Endothelial cell of hepatic sinusoid (primary cell): ENCODE results near the gene SLC36A2.
"Not testable (repeated sequence)": the region's sequence is repeated elsewhere in the genome, so short reads cannot be mapped to it uniquely, and the experiment has no call there.

ENCODE experiments used
- in situ Hi-C: cut with HindIII; loops from 2 replicates; pipeline ENCODE4 v1.10.0; 2017; ENCODE audit warnings: low sequenced_read_pairs

SLC36A2 gene

DNA sequence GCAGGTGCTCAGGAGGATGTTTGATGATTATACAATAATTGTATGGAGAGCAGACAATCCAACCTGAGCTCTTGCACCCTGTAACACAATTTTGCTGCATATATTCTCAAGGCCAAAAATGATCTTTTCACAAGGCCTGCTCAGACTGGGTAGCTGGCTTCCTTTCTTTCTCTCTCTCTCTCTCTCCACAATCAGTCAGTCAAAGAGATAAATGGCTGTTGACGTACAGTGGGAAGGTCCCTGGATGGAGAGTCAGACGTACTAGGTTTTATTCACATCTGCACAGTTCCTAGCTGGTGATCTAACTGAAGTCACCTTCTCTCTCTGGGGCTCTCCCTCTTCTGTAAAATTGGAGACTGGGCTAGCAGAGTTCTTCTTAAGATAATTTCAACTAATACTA, 19.8 kb downstream of the SLC36A2 start:
- in situ Hi-C loops: no loop called here

DNA sequence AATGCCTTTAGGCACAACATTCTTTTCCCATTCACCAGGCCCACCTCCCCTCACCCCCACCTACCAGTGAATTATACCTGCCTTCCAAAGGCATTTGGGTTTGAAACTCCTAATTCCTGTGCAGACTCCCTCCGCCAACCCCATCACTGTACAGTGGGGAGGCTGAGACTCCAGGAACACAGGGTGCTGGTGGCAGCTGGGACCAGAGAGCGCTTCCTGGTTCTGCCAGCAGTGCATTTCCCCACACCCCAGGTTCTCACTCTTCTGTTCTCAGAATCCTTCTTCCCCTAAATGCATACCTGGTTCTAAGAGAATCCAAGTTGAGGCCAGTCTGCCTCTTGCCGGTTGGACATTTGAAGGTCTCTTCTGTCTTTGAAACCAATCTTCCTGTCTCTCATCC, 21.1 kb downstream of the SLC36A2 start:
- in situ Hi-C loops: no loop called here

DNA sequence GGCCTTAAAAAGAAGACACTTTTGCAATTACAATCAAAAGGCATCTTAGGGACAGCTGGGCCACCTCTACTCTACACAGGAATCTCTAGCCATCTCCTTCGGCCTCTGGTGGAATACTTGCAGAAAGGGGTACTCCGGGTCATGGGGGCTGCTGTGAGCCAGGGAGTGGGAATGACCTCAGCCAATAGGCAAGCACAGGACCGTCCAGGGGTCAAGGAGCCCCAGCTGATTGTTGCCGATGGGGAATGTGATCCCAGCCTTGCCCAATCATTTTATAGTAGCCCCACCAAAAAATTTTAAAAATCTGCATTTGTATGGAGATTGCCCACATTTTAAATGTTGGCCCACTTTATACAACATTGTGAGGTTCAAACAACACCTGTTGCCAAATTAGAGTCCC, 26.9 kb downstream of the SLC36A2 start:
- in situ Hi-C loops: no loop called here

DNA sequence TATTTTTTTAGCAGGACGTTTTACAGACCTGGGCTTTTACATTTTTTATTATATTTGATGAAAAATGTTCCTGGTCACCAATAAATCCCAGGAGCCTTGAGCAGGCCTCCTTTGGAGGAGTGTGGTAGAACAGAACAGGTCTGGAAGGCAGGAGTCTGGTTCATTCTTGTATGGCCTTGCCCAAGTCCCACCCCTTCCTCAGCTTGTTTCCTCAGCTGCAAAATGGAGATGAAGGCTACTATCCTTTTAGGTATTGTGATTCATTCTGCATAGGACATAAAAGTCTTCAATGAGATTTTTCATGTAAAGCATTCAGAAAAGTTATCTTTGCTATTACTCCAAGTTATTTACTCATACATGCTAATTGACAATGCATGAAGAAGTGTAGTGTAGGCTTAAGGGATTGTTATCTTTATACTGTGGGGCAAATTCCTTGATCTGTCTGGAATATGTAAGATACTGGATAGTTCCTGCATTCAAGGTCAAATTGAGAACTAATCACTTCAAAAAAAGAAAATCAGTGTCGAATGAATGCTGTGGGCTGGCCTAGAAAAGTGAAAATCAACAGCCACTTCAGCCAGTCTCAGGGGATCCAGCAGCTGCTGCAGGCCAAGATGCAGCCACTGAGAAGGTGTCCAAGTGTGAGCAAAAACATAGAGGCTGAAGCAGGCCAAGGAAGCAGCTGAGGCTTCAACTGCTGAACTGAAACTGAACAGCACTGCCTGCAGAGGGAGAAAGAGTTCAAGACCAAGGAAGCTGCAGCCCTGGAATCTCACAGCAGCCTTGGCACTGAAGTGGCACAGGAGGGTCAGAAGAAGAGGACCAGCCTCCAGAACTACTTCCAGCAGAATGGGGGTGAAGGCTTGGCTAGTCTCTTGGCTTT, 28.3 kb downstream of the SLC36A2 start:
- in situ Hi-C loops: no loop called here

DNA sequence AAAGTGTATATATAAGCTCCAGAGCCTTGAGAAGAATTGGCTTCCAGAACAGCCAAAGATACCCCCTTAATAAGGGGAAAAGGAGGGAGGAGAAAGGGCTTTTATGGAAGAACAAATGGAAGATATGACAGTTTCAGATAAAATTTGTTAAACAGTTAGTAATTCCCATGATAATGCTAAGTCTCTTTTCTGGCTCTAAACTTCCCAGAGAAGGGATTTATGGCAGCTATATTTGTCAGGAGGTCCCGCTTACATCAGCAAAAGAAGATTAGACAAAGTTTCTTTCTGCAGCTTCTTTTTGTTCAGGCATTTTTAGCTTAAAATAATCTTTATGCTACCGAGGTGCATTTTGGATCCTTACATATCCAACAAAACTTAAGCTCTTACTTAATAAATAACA, 29.5 kb downstream of the SLC36A2 start:
- in situ Hi-C loops: no loop called here

DNA sequence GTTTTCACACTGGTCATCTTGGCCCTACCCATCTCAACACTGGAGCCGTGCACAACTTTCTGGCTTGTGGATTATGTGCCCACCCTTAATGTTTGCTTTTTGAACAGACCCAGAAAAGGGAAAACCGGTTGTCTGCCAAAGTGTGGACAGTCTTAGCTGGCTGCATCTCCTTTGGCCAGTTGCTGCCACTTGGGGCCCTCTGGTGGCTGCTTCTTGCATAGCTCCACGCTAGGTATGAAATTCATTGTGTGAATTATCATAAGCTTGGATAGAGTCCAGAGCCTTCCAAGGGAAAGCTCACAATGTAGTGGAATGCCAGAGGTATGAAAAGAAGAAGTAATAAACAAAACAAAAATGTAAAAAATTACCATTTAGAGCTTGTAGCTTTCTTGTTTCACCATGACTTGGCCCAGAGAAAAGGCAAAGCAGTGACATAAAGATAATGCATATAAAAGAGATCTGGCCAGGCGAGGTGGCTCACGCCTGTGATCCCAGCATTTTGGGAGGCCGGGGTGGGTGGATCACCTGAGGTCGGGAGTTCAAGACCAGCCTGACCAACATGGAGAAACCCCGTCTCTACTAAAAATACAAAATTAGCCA, 31.3 kb downstream of the SLC36A2 start:
- in situ Hi-C loops: no loop called here

DNA sequence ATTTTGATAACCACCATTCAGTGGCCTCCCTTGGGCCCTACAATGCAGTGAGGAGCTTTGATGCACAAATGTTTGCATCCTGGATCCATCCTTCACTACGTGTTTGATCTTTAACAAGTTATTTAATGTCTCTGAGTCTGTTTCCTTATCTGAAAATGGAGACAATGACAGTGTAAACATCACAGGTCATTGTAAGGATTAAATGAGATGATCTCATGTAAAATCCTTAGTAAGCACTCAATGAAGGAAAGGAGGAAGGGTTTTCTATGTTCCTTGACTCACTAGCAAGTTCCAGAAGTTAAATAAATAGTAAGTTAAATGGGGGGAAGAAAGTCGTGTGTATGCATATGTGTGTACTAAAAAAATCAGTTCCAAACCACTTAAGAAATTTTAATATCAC, 34.0 kb downstream of the SLC36A2 start:
- in situ Hi-C loops: no loop called here

DNA sequence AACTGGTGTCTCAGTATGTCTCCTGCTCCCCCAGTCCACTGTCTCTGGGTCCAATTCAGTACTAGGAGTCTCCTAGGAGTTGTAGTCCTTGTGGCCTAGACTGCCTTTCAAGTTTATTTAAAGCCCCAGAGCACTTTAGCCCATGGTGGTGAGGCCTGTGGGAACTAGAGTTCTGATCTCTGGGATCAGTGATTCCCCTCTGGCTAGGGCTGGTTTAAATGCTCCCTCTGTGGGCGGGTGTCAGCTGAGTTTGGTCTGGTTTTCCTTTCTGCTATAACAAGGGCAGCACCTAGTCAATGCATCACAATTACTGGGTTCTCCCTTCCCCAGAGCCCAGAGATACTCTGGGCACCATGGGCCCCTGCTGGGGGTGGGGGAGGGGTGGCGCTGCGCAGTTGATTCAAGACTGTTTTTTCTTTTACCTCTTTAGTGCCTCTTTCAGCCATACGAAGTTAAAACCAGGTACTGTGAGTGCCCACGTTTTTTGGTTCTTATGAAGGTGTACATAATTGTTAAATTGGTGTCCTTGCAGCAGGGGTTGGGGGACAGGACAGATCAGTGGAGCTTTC, 34.5 kb downstream of the SLC36A2 start:
- in situ Hi-C loops: no loop called here

DNA sequence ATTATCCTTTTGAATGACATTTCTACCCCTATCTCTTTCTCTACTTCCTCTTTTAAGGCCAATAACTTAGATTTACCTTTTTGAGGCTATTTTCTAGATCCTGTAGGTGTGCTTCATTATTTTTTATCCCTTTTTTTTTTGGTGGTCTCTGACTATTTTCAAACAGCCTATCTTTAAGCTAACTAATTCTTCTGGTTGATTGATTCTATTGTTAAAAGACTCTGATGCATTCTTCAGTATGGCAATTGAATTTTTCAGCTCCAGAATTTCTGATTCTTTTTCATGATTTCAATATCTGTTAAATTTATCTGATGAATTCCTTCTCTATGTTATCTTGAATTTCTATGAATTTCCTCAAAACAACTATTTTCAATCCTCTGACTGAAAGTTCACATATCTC, 36.4 kb downstream of the SLC36A2 start:
- in situ Hi-C loops: no loop called here

DNA sequence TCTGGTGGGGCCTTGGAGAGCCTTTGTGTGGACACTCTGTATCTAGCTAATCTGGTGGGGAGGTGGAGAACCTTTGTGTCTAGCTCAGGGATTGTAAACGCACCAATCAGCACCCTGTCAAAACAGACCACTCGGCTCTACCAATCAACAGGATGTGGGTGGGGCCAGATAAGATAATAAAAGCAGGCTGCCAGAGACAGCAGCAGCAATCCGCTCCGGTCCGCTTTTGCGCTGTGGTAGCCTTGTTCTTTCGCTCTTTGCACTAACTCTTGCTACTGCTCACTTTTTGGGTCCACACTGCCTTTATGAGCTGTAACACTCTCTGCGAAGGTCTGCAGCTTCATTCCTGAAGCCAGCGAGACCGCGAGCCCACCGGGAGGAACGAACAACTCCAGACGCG, 37.5 kb downstream of the SLC36A2 start:
- in situ Hi-C loops: not testable (repeated sequence)

DNA sequence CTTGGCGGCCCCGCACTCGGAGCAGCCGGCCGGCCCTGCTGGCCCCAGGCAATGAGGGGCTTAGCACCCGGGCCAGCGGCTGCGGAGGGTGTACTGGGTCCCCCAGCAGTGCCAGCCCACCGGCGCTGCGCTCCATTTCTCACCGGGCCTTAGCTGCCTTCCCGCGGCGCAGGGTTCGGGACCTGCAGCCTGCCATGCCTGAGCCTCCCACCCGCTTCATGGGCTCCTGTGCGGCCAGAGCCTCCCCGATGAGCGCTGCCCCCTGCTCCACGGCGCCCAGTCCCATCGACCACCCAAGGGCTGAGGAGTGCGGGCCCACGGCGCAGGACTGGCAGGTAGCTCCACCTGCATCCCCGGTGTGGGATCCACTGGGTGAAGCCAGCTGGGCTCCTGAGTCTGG, 38.1 kb downstream of the SLC36A2 start:
- in situ Hi-C loops: not testable (repeated sequence)

DNA sequence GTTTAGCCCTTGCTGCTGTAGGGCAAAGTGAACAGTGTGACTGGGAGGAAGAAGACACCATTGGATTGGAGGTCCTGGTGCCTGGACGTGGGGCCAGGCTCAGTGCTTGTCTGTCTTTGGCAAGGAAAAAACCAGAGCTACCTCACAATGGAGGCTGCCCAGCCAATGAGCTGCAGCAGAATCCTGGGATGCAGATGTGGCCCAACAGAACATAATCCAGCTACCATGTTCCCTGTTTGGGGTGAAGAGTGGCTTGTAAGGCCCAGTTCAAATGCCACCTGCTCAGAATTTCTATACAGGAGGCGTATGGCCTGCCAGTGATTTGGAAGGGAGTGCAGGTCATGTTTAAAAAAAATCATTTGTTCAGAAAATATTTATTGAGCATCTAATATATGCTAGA, 43.7 kb downstream of the SLC36A2 start, which contains the start of gene SLC36A3:
SLC36A3 (minus strand) TSS at position 101 of the 400 bp plus-strand sequence. CDS start 412 bp downstream, outside the sequence.
- in situ Hi-C loops: no loop called here

DNA sequence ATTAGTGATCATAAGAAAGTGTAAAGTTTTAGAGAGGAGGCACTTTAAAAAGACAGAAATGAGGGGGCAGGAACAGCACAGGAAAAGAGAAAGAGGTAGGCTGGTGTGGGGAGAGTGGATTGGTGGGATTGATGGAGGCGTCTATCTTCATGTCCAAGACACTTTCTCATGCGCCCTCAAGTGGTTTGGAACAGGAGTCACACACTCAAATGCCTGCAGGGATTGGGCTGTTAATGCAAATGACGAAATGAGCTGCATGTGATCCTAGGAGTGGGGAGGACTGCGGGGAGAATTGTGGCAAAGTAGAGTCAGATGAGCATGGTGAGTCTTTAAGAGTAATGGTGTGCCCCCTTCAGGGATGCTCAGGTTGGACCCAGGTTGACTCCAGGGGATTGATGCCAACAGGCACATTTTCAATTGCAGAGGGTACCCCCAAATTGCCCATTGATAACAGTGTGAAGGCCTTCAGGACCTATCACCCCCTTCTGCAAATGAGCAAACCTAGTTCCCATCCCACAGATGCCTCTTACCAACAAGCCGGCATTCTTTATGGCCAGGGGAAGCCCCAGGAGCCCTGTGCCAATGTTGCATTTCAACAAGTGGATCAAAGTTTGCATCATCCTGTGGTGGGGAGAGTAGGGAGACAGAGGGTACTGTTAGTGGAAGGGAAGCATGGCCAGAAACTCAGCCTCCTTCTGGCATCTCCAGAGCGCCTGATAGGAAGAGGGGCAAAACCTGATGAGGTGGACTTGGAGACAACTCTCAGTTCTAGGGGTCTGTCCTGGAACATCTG, 49.1 kb downstream of the SLC36A2 start:
- in situ Hi-C loops: no loop called here

DNA sequence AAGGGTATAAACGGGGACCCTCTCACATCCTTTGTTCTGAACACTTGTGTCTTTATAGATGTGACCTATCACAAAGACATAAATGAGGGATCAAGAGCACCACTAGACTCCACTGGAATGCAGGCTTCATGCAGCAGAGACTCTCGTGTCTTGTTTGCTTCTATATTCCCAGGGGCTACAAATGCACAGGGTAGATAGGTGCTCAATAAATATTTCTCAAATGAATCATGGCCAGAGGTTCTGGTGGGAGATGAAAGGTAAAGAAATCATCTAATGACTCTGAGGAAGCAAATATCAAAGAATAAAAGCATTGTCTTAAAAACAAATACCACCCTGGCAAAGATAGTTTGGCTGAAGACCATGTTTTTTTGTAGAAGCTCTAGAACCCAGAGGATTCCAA, 50.4 kb downstream of the SLC36A2 start:
- in situ Hi-C loops: no loop called here

DNA sequence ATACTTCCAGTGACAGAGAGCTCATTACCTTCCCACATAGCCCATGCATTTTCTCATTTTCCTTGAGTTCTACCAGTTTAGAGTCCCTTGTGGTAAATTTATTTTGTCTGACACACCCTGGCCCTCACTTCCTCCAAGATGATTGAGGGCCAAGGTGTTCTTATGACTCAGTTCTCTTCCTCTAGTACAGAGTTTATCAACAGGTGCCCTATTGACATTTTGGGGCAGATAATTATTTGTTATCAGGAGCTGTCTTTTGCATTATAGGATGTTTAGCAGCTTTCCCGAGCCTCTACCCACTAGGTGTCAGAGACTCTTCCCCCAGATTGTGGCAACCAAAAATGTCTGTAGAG, 50.9 kb downstream of the SLC36A2 start:
- in situ Hi-C loops: no loop called here

DNA sequence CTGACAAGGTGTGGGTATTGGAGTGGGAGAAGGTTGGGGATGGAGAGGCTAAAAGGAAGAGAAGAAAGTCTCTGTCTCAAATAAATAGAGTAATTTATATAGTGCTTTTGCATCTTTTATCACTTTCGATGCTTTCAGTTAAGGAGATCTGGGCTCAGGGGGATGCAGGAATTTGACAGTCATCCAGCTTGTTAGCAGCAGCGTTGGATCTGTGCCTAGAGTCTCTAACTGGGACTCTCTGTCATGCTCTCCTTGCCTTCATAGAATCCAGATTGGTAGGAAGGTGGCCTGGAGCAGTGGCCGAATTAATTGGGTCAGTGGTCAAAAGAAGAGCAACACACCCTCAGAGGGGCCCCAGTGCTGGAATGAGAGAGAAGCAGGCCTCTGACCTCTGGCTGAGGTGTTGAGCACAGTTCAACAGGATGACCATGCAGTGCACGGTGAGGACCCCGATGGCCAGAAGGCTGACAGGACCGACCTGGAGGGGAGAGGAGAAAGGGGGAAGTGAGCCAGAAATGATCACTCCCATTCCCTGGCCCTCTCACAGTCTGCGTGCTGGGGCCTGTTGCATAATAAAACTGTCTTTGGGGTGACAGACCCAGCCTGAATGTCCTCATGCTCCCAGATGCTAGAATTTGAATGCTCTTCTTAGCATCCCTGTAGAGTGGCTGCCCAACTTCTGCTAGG, 51.4 kb downstream of the SLC36A2 start:
- in situ Hi-C loops: no loop called here

DNA sequence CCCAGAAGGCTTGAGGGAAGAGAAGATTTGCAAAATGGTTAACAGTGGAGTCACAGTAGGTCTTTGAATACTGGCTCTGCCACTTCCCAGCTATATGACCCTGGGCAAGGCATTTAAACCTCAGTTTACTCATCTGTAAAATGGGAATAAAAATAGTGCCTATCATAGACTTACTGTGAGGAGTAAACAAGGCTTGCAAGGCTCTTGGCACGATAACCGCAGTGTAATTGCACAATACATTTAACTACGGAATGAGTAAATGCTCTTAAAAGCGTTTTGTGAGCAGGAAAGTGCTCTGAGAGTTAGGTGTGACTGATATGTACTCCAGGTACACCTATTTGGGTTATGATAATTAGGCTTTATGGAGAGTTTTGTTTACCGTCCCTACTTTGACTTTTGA, 52.2 kb downstream of the SLC36A2 start:
- in situ Hi-C loops: no loop called here

DNA sequence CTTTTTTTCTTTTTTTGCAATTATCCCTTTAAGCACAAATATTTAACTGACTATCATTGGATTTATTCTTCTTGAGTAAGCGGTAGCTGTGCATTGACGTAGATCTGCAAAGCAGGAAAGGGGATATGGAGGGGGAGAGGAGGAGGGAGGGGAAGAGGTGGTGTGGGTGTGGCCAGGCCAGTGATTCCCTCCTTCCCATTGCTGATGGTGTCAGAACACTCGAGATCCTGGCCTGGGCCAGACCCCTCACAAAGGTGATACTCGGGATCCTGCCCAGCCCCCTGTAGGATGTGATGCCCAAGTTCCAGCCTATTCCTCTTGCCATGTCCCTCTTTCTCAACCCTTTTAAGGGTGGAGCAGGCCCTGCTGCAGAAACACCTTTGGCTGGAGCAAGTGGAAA, 53.7 kb downstream of the SLC36A2 start:
- in situ Hi-C loops: no loop called here

DNA sequence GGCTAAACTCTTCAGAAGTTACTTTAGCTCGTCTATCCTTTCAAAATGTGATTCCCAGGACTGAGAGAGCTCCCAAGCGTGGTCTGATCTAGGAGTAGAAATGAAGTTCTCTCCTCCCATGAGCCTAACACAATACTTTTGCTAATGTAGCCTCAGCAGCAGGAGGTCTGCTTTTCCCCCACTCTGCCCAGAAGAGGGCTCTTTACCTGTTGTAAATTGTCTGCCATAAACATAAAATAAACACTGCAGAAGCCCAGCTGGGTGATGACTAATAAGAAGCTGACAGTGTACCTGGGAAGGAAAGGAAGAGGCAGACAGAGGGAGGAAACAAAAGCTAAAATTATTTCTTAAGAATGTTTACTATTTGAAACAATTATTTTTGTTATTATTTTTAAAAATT, 59.2 kb downstream of the SLC36A2 start:
- in situ Hi-C loops: no loop called here

DNA sequence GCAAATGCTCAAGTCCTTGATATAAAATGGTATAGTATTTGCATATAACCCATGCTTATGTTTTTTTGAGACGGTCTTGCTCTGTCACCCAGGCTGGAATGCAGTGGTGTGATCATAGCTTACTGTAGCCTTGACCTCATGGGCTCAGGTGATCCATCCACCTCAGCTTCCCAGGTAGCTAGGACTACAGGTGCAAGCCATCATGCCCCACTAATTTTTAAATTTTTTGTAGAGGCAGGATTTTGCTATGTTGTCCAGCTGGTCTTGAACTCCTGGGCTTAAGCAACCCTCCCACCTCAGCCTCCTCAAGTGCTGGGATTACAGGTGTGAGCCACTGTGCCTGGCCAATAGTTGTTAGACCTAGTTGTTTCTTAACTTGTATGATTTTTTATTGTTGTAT, 61.1 kb downstream of the SLC36A2 start:
- in situ Hi-C loops: no loop called here

DNA sequence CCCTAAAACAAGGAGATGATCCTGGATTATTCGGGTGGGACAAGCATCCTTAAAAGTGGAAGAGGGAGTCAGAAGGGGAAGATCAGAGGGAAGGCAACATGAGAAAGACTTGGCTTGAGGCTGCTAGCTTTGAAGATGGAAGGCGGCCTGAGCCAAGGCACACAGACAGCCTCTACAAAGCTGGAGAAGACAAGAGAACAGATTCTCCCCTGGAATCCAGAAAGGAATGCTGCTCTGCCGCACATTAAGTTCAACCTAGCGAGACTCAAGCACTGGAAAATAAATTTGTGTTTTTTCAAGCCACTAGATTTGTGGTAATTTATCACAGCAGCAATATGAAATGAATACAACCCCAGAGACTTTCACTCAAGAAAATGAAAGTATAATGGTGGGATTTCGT, 61.7 kb downstream of the SLC36A2 start:
- in situ Hi-C loops: no loop called here
